Mammary epithelial cell (primary cell): ENCODE results near the gene LPP.

Source experiments
- CTCF ChIP-seq, 2 donors: IDR thresholded peaks in 1 of 2; conservative IDR thresholded peaks in 1 of 2; 2 replicates each; pipeline ENCODE4 v1.5.1; 2011 to 2012; ENCODE audit warnings: inconsistent platforms in 2 of 2, low read length in 2 of 2, mild to moderate bottlenecking in 2 of 2, control low read depth in 1 of 2, low read depth in 1 of 2; ENCODE audit not compliant: insufficient read depth in 1 of 2; ENCODE audit errors: extremely low read depth in 1 of 2
- EZH2 ChIP-seq: IDR thresholded peaks from 2 replicates; pipeline ENCODE4 v1.6.1; 2012; ENCODE audit warnings: low read length, inconsistent platforms, borderline replicate concordance

GRCh38 chr3:188134079-188134478 lies 19.9 kb upstream of the LPP start:
- TF ChIP-seq EZH2 (no peak), CTCF (conservative IDR thresholded peaks at IDR 0.05 in 1 of 2, IDR thresholded peaks at IDR 0.05 in 1 of 2; ENCODE audit: extremely low read depth in 1 of 2, insufficient read depth in 1 of 2, low read depth in 1 of 2, low read length in 2 of 2) (no peak)
